ENCODE measurements around the gene MED29. TPM values are rescaled to one million over a fixed set of nuclear protein-coding genes. Genes with fewer than 3 reads are reported as not detected.
A peak's percentile ranks its signal among the peaks of the same experiment; 100 is the strongest.

Gene MED29
- 36.3 and 39.0 TPM in 2 replicates for total RNA-seq
- long read RNA-seq, transcript MED29-201 (4 exons, 3,653 nt), result major isoform, 39 of 43 reads
- long read RNA-seq, partial matches to known transcripts, result 0 of 43 reads
- long read RNA-seq, other reads (novel, unspliced or antisense), result 4 of 43 reads

DNA sequence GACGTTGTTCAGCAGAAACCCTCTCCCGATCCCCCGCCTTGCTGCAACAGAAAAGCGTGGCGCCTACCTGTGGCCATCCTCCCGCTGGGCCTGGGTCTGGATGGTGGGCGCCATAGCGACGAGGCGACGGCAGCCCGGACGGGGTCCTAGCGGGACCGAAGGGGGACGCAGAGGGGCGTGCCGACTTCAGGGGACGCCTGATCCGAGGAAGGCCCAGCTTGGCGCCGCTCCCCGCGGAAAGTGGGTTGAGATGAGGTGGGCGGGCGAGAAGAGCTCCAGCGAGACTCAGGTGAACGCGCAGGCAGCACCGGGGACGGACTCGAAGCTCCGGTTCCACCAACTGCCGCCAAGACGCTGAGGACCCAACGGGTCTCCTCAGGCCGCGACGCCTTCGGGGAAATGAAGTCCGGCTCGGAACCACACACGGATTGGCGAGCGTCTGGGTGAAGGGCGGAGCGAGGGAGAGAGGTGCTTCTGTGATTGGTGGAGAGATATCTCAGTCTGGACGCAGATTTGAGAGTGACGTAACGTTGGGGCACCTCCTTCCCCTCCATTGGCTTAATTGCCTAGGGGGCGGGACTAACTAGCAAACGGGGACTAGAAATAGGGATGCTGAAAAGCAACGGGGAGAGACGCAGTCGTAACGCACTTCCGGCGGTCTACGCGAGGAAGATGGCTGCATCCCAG is at the start of gene MED29, which contains the start of gene PAF1:
TSS of gene MED29 (plus strand) at position 628 of the 687 bp plus-strand sequence. CDS start at position 673, 45 bp downstream.
TSS of gene PAF1 (minus strand) at position 356 of the 687 bp plus-strand sequence. CDS start at position 114, 242 bp downstream.
- peaks cover 18% of the 10 kb centered on the region for H3K4me1 Mint-ChIP-seq (ENCODE audit: low read depth)
- peak; percentile 90 for DNase-seq (ENCODE audit: low spot score, unreplicated experiment)
- peak within 1 kb of the TSS; percentile 97 for H3K4me3 Mint-ChIP-seq (ENCODE audit: low read depth)
- TF ChIP-seq, protein P1, sequence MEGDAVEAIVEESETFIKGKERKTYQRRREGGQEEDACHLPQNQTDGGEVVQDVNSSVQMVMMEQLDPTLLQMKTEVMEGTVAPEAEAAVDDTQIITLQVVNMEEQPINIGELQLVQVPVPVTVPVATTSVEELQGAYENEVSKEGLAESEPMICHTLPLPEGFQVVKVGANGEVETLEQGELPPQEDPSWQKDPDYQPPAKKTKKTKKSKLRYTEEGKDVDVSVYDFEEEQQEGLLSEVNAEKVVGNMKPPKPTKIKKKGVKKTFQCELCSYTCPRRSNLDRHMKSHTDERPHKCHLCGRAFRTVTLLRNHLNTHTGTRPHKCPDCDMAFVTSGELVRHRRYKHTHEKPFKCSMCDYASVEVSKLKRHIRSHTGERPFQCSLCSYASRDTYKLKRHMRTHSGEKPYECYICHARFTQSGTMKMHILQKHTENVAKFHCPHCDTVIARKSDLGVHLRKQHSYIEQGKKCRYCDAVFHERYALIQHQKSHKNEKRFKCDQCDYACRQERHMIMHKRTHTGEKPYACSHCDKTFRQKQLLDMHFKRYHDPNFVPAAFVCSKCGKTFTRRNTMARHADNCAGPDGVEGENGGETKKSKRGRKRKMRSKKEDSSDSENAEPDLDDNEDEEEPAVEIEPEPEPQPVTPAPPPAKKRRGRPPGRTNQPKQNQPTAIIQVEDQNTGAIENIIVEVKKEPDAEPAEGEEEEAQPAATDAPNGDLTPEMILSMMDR (IDR thresholded peaks at IDR 0.05; ENCODE audit: unreplicated experiment), result no peak
- H3K27ac Mint-ChIP-seq, result peak within 1 kb of the TSS; percentile 99
- H3K9me3 Mint-ChIP-seq (ENCODE audit: low read depth), result no peaks in the 10 kb centered on the region
- H3K36me3 Mint-ChIP-seq (ENCODE audit: insufficient read depth), result peaks cover 19% of the 10 kb centered on the region
- no peaks in the 10 kb centered on the region for H3K27me3 Mint-ChIP-seq

DNA sequence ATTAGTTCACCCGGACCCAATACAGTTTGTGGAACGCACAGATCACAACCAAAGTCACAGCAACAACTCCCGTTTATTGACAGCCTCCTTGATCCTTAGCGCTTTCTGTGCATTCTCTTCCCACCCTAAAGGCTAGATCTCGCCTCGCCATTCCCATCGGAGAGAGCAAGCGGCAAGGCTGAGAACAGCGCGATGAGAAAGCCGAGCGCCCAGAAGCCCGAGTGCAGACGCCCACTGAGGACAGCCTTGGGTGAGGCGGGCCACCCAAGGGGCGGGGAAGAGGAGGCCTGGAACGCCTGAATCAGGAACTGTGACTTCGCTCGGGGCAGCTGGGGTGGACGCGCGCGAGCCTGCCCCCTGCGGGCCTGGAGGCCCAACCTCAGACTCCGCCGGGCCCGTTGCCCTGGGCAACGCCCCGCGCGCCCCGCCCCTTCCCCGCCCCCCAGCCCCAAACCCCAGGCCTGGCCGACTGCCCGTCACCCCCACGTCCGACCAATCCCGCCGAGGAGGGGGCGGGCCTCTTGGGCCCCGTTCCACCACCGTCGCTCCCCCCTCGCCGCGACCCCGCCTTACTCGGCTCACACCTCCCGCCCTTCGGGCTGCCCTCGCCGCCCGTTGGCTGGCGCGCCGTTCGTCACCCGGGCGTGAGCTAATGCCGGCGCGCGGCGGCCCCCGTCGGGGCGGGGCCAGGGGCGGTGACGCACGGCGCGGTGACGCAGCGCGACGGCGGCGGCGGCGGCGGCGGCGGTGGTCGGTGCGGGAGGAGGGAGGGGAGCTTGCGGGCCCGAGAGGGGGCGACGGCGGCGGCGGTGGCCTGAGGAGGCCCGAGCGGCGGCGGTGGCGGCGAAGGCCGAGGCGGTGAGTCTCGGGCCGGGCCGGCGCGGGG is 49.2 kb upstream of the MED29 start, which contains the start of gene SAMD4B:
TSS of gene SAMD4B (plus strand) at position 703 of the 886 bp plus-strand sequence. CDS start 14,473 bp downstream, outside the sequence.
- Mint-ChIP-seq H3K27me3 (peaks cover 3% of the 10 kb centered on the region), H3K9me3 (ENCODE audit: low read depth) (no peaks in the 10 kb centered on the region)

DNA sequence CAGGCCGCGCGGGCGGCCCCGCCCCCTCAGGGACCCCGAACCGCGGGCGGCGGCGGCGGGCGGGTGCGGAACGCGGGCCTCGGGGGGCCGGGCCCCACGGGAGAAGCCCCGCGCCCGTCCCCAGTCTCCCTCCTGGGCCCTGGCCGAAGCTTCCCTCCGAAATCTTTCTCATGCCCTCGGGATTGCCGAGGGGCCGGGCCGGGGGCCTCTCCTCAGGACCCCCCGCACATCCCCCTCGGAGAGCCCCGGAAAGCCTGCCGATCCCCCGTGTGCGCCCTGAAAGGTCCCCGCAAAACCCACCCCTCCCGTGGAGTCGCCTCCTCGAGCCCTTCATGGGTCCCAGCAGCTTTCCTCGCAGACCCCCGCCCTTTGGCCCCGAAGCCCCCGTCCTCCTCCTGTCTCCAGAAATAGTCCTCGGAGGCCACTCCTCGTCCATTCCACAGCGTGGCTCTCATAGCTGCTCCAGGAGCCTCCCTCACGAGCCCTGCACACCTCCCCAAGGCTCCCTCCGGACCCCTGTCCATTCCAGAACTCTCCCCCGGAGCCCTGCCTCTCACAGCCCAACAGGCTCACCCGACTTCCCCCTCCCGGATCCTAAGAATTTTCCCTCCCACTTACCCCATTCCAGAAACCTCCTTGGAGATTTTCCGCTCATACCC is 48.4 kb upstream of the MED29 start:
- Mint-ChIP-seq H3K4me1 (ENCODE audit: low read depth) (peaks cover 33% of the 10 kb centered on the region), H3K27me3 (peaks cover 3% of the 10 kb centered on the region), H3K27ac (peak overlapping the region; percentile 94), H3K36me3 (ENCODE audit: insufficient read depth) (peaks cover 3% of the 10 kb centered on the region), H3K9me3 (ENCODE audit: low read depth) (no peaks in the 10 kb centered on the region), H3K4me3 (ENCODE audit: low read depth) (peak overlapping the region; percentile 89)
- peak; percentile 17 for DNase-seq (ENCODE audit: low spot score, unreplicated experiment)
- TF ChIP-seq, protein P1 (IDR thresholded peaks at IDR 0.05; ENCODE audit: unreplicated experiment), result no peak

More for the DNA sequence above, 49.2 kb upstream of the MED29 start, which contains the start of gene SAMD4B:
- DNase-seq (ENCODE audit: low spot score, unreplicated experiment), result peak; percentile 98
- Mint-ChIP-seq H3K27ac (peak within 1 kb of the TSS; percentile 95), H3K4me1 (ENCODE audit: low read depth) (peaks cover 33% of the 10 kb centered on the region), H3K36me3 (ENCODE audit: insufficient read depth) (peaks cover 3% of the 10 kb centered on the region), H3K4me3 (ENCODE audit: low read depth) (peak within 1 kb of the TSS; percentile 93)
- TF ChIP-seq, protein P1 (IDR thresholded peaks at IDR 0.05; ENCODE audit: unreplicated experiment), result peak; percentile 86

- Mint-ChIP-seq H3K27me3 (no peaks in the 10 kb centered on the region), H3K4me3 (ENCODE audit: low read depth) (no peak overlapping the region), H3K9me3 (ENCODE audit: low read depth) (no peaks in the 10 kb centered on the region), H3K36me3 (ENCODE audit: insufficient read depth) (peaks cover 10% of the 10 kb centered on the region), H3K4me1 (ENCODE audit: low read depth) (peaks cover 29% of the 10 kb centered on the region), H3K27ac (peak overlapping the region; percentile 22)
- TF ChIP-seq, protein P1 (IDR thresholded peaks at IDR 0.05; ENCODE audit: unreplicated experiment), result peak; percentile 24
- DNase-seq (ENCODE audit: low spot score, unreplicated experiment), result no peak
Measured at GRCh38 chr19:39345956-39346355, 45.2 kb upstream of the MED29 start.

Measured in progenitor cell of endocrine pancreas (in vitro differentiated cells).